Measurements from ENCODE around the gene MYOD1.

Gene MYOD1

DNA sequence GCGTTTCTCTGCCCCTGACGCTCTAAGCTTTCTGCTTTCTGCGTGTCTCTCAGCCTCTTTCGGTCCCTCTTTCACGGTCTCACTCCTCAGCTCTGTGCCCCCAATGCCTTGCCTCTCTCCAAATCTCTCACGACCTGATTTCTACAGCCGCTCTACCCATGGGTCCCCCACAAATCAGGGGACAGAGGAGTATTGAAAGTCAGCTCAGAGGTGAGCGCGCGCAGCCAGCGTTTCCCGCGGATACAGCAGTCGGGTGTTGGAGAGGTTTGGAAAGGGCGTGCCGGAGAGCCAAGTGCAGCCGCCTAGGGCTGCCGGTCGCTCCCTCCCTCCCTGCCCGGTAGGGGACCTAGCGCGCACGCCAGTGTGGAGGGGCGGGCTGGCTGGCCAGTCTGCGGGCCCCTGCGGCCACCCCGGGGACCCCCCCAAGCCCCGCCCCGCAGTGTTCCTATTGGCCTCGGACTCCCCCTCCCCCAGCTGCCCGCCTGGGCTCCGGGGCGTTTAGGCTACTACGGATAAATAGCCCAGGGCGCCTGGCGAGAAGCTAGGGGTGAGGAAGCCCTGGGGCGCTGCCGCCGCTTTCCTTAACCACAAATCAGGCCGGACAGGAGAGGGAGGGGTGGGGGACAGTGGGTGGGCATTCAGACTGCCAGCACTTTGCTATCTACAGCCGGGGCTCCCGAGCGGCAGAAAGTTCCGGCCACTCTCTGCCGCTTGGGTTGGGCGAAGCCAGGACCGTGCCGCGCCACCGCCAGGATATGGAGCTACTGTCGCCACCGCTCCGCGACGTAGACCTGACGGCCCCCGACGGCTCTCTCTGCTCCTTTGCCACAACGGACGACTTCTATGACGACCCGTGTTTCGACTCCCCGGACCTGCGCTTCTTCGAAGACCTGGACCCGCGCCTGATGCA lies at the start of gene MYOD1:
MYOD1 (plus strand) TSS at position 544 of the 910 bp plus-strand sequence; CDS start at position 756, 212 bp downstream.
- FAIRE-seq (no peak), DNase-seq (ENCODE audit: low spot score) (no peak)

DNA sequence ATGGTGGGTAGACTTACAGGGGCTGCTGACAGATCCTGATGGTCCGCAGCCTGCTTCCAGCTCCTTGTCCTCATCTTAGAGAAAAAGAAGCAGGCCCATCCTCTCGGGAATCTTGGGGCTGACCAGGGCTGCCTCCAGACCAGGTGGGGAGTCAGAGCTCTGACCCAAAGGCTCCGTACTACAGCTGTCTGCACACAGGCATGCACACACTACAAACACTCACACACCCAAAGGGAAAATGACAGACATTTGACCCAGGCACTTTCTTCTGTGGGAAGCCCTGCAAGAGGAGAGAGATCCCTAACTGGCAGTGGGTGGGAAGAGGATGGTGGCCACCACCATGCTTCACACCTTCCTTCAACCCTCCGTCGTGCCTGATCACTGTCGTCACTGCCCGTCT lies 46.9 kb upstream of the MYOD1 start:
- DNase-seq (ENCODE audit: low spot score): no peak
- FAIRE-seq: no peak

DNA sequence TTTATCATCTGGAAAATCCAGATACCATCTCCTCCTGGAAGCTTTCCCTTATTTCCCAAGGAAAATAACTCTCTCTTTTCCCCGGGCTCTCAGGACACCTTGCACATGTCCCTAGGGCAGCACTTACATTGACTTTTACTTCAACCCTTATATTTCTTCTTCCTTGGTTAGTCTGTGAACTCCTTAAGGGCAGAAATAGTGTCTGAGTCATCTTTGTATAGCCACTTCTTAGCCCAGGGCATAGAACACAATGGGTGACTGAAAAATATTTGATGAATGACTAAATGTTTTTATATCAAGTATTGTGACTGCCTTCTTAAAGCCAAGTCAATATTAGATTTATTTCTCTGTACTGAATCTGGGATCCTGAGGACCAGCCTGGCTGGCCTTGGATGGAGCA lies 45.4 kb upstream of the MYOD1 start:
- FAIRE-seq (no peak), DNase-seq (ENCODE audit: low spot score) (peak; percentile 24)

DNA sequence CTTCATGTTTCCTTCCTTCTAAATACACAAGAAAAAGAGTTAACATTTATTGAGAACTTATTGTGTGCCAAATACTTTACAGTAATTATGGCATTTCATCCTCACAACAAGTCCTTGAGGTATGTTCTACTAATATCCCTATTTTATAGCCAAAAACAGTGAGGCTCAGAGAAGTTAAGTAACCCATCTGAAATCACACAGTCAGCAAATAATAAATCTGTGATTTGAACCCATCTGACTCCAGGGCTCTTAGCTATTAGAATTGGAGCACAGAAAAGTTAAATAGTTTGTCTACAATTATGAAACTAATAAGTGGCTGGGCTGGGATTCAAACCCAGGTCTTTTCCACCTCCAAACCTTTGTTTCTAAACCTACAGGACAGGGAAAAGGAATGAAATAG lies 36.5 kb upstream of the MYOD1 start:
- FAIRE-seq: no peak
- no peak for DNase-seq (ENCODE audit: low spot score)

DNA sequence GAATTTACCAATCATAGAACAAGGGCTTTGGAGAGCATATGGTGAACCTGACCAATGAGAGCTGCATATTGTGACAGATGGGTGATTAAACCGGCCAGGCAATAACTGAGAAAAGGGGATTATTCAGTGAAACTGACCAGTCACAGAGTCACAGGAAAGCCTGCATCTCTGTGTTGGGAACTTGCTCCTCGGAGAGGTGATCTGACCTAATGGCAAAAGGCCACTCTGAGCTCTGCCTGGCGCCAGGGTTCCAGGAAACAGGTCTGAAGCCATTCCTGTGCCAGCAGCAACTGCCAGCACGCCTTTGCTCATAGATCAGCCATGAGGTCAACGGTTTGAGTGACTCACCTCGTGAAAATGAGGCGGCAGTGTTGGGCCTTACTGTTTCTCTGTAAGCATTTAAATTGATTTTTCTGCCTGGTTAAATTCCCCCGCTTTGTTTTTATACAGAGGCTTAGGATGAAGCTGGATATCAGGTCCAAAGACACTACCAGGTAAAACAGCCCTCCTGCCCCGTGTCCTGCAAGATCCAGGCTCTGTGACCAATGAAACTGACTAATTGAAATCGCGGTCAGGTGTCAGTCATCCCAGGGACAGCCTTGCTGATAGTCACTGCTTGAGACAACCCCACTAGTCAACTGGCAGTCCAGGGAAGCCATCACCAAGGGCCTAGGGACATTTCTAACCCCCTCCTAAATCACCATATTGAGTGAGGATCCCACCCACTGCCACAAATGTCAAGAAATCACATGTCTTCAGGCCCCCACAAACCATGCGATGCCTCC lies 35.8 kb upstream of the MYOD1 start:
- peak; percentile 89 for DNase-seq (ENCODE audit: low spot score)
- FAIRE-seq: peak; percentile 73

DNA sequence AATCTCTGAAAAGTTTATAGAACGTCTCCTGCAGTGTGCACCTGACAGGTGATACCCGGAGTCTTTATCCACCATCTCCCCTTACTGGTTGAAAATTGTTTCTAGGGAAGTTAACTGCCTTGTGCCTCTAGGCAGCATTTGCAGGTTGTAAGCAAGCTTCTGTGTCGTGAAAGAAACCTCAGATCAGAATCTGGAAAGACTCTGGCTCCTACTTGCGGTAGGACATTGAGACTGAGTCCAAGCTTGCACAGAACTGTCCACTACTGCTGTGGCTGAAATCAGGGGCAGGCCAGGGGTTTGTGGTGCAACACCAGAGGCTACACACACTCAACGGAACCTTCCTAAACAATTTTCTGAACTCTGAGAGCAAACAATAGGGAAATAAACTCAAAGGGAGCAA lies 34.8 kb upstream of the MYOD1 start:
- no peak for DNase-seq (ENCODE audit: low spot score)
- no peak for FAIRE-seq

DNA sequence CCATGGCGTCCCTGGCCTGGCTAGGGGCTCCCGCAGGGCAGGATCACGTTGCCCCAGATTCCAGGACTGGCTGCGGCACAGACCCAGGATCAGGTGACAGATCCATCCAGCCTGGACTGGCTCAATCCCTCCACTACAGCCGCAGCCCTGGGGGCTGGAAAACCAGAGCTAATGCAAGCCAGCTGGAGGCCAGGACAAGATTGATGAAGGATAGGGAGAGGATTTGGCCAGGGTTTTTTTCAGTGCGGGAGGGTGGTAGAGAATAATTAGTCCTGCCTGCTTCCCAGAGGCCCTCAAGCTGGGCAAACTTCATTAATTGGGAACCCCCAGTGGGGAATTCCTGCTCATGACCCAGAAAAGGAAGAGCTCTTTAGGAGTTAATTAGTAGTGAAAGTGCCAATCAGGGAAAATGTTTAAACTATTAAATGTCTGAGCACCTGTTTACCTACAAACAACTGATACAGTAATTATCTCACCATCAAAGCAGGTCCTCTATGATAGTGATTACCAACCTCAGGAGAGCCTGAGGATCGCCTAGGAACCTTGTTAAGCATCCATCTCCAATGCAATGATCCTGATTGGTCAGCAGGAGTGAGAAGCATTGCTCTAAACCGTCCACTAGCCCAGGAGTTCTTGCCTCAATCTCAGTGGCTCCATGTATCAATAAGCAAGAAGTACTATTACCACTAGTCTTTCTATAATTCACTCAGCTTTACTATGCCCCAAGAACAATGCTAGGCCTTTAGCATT lies 33.0 kb upstream of the MYOD1 start:
- no peak for FAIRE-seq
- no peak for DNase-seq (ENCODE audit: low spot score)

DNA sequence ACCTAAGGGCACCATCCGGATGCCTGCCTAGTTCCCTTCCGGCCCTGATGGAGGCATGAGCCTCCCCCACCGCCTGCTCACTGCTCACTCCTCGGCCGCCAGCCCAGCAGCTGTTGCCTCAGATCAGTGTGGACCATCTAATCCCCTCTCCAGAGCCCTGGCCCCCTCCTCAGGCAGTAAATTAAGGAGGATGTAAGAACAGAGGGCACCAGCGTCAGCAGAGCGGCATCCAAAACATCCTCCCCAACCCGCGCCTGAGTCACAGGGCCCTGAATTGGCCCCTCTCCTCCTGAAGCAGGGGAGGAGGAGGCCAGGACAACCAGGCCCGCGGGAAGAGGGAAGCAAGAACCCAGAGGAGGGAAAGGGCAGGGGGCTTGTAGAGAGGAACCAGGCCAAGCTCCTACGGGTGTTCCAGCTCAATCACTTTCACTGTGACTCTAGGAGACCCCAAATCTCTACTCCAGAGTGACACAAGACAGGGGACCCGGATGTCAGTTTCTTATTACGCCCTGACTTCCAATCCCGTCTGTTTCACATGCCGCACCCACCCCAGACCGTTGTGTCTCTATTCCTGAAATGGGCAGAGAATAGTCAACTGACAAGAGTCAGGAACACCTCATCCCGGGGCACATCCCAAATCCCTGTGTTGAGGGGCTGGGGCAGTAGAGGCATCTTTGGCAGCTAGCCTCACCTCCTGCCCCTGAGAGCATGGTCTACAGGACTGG lies 31.3 kb upstream of the MYOD1 start:
- no peak for FAIRE-seq
- DNase-seq (ENCODE audit: low spot score): no peak

DNA sequence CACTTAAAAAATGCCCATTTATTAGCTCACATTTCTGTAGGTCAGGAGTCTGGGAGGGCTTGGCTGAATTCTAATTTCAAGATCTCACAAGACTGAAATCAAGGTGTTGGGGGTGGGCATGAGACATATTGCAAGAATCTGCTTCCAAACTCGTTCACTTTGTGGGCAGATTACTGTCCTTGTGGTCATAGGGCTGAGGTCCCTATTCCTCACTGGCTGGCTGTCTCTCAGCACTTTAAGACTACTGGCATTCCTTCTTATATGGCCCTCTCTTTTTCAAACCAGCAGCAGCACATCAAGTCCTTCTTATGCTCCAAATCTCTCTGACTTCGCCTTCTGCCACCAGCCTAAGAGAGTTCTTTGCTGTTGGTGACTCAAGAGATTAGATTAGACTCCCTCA lies 27.8 kb upstream of the MYOD1 start:
- no peak for DNase-seq (ENCODE audit: low spot score)
- no peak for FAIRE-seq

DNA sequence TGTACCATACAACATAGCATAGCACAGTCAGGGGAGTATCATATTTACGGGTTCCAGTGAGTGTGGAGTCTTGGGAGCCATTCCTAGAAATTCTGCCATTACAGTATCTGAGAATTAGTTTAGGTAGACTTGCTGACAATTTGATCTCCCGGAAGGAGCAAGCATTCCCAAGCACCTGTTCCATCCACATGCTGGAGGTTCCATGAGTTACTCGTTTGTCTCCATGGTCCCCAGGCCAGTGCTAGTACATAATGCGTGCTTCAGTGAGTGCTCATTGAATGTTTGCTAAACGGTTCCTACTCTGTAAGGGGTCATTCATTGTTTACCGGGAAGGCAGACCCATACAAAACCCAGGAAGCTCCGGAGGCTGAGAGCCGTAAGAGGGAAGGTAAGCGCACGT lies 27.4 kb upstream of the MYOD1 start:
- FAIRE-seq: no peak
- no peak for DNase-seq (ENCODE audit: low spot score)

DNA sequence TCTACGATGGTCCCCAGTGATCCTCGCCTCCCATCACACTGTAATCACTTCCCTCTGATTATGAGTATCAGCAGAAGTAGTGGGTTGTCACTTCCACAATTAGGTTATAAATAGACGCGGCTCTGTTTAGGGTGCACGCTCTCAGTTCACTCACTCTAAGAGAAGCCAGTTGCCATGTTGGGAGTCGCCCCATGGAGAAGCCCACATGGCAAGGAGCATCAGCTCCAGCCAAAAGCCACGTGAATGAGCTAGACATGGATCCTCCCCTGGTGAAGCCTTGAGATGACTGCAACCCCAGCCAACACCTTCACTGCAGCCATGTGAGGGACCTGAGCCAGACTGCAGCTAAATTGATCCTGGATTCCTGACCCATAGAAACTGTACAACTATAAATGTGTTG lies 26.4 kb upstream of the MYOD1 start:
- DNase-seq (ENCODE audit: low spot score) (no peak), FAIRE-seq (no peak)

DNA sequence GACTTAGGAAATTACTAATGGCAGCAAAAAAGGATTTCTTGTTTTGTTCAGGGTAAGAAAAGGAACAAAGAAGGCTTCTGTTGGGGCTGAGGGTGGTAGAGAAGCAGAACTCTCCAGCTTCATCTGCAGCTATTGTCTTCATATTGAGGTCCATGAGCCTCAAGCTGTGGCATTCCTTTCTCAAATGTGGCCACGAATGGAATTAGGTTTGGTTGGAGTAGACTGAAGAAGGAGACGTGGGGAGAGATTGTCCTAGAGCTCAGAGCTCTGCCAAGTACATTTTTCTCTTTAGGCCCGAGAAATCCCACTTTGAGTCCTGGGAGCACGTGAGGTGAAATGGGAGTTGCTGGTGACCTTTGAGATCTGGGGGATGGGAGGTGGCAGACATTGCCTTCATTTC lies 25.8 kb upstream of the MYOD1 start:
- no peak for FAIRE-seq
- DNase-seq (ENCODE audit: low spot score): no peak

DNA sequence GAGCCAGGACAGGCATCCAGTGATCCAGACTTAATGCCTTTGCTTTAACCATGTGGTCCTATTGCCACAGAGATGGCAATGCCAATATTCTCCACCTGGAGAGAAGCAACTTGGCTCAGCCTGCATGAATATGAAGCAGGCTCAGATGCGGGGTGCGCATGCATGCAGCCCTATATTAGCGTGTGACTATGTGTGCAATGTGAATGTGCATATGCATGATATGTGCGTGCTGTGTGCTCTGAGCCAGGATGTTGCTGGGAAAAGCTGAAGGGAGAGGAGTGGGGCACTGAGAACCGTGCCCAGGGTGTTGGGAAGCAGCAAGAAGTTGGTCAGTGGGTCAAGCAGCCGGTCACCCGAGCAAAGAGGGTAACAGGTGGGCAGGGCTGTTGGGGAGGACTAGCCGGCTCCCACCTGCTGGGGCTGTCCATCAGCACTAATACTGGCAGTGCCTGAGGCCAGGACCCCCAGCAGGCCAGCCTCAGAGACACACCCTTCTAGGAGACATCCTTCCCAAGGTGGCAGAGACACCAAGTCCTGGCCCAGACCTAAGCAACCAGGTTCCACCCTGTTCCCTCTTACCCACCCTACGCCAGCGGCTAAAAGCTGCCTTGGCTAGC lies 24.8 kb upstream of the MYOD1 start:
- FAIRE-seq (no peak), DNase-seq (ENCODE audit: low spot score) (no peak)

DNA sequence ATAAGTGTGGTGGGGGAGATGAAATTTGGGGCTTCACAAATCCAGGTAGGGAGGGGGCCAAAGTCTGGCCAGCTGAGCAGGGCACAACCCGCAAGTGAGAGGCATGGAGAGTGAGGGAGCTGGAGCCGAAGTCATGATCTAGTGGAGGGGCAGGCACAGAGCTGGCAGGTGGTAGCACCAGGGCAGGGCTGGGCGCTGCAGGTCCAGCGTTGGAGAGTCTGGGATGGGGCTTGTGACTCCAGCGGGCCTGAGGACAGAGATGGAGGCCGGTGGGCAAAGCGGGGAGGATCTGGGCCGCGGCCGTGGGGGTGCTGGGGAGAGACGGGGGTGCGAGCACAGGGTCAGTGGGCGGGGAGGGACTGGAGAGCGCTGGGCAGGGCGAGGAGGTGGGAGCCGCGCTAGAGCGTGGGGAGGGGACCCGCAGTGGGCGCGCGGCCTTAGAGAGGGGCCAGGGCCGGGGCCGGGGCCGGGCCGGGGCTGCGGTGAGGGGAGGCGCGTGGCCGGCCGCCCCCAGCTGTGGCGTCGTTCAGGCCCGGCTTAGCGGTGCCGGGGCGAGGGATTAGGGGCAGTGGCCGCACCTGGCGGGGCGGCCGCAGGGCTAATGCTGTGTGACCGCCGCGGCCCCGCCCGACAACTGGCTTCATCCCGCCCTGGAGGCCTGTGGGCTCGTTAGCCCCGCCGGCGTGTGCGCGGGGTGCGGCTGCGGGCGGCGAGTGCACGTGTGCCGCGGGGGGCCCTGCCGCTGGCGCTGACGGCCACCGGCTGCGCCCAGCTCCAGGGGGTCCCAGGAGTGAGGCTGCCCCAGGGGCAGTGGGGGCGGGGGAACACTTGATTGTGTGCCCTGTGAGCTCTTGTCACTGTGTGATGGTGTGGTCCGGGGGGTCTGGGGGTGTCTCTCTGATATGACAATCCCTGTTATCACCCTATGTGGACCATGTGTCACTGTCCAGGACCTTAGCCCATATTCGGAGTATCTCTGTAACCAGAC lies 23.6 kb upstream of the MYOD1 start:
- no peak for FAIRE-seq
- no peak for DNase-seq (ENCODE audit: low spot score)

DNA sequence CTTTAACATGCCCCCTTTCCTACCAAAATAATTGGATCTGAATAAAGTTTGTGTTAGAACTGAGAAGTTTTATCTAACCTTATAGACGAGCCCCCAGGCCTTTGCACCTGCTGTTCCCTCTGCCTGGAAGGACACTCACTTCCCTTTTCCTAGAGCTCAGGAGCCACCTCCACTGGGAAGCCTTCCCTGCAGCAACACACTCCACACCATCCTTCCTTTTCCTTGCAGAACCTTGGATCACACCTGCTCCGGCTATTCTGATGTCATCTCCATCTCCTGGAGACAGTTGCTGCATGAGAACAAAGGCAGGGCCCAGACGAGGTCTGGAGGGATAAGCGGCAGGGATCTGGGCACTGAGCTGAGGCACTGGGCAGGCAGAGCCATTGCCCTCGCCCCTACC lies 22.6 kb upstream of the MYOD1 start:
- no peak for FAIRE-seq

DNA sequence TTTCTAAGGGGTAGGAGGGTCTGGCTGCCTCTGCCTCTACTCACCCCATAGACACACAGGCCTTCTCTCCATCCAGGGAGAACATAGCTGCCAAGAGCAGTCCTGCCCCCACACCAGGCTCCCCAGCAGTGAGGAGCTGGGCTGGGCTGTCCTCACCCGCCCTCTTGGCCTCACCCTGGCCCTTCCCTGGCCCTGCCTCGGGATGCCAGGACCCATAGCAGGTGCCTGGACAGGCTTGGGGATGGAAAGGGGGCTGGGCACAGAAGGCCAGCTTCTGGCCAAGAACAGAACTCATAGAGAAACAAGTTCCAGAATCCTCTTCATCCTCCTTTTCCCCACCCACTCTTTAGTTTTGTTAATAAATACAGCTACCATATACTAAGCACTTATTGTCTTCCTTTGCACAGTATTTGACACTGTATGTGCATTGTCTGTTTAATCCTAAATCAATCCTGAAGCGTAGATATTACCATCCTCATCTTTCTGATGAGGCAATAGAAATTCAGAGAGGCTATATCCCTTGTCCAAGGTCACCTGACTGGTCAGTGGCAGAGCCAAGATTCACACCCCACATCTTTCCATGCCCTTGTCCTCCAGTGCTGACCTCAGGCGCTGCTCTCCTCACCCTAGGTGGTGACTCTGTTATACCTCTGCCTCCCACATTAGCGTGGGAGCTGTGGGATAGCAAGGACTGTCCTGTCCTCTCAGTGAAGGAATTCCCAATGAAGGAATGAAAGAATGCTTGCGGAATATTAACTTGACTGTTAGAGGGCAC lies 22.0 kb upstream of the MYOD1 start:
- no peak for FAIRE-seq
- no peak for DNase-seq (ENCODE audit: low spot score)

More for the DNA sequence above, 22.6 kb upstream of the MYOD1 start:
- no peak for DNase-seq (ENCODE audit: low spot score)

DNA sequence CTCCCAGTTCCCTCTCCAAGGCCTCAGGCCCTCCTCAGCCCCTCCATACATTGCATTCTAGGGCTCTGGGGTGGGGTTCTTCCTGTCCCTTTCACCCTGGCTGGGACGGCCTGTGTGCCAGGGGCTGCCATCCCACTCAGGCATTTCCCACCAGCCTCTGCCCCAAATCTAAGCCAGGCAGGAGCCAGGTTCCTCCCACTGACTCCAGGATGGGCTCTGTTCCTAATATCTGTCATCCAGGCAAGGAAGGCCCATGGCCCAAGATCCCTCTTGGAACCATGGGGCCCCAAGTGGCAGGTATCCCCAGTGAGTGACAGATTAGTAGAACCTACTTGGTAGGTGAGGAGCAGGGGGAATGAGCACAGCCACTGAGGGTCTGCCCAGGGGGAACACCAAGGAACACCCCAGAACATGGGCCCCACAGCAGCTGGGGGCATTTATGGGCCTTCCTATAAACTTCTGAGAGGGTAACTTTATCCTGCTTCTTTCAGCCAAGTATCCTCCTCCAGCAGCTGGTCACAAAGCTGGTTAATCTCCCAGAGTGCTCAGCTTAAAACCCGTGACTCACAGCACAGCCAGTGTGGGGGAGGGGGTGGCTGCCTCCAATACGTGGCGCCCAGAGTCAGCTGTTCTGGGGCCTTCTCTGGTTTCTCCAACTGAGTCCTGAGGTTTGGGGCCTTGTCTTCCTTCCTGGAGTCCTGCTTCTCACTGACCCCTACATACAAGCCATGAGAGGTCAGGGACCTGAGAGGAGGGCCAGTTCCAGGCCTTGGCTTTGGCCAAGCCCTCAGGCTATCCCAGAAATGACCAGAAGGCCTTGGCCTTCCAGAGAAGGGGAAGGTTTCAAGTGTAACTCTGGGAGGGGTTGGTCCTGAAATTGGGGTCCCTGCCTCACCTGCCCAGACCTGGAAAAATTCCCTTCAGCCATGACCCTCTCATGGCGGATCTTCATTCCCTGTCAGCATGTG lies 19.9 kb upstream of the MYOD1 start:
- FAIRE-seq: no peak

DNA sequence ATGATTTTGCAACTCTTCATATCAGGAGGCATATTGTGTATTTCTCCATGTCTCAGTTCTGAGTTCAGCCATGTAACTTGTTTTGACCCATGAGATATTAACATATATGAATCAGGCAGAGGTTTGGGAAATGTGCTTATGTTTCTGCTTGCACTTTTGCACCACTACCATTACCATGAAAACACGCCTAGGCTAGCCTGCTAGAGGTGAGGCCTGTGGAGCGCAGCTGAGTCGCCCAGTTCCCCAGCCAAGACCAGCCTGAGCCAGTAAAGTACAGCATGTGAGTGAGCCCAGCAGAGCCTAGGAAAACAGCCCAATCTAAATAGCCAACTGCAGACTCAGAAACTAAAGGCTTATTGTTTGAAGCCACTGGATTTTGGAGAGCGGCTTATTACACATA lies 18.4 kb upstream of the MYOD1 start:
- FAIRE-seq: no peak

More for the DNA sequence above, 19.9 kb upstream of the MYOD1 start:
- DNase-seq (ENCODE audit: low spot score): no peak

More for the DNA sequence above, 18.4 kb upstream of the MYOD1 start:
- DNase-seq (ENCODE audit: low spot score): no peak

Measured in RCC 7860 (cell line).